GM23338 (cell line): ENCODE data around the gene DNLZ. TPM values are rescaled to one million over a fixed set of nuclear protein-coding genes. Genes with fewer than 3 reads are reported as not detected.

ENCODE experiments used
- ATAC-seq: fragments of 200-7000 bp; cut with Tn5 transposase; 3 replicates; pipeline ENCODE4 v1.9.1; 2020
- DNase-seq: peaks from one replicate; pipeline ENCODE4 v3.0.0-alpha.2; 2015; ENCODE audit warnings: low spot score
- H2AFZ ChIP-seq: fragments of 200-600 bp; sonication (generic); 2 replicates; pipeline ENCODE4 v1.8.0; 2016; ENCODE audit warnings: antibody characterized with exemption, mild to moderate bottlenecking, moderate library complexity
- H3F3A ChIP-seq: fragments of 200-600 bp; sonication (generic); replicated peaks from 2 replicates; pipeline ENCODE4 v1.8.0; 2017; ENCODE audit warnings: antibody characterized with exemption, mixed run types, low read depth
- H3K27ac ChIP-seq: fragments of 200-600 bp; sonication (generic); 2 replicates; pipeline ENCODE4 v1.6.1; 2016; ENCODE audit warnings: low read depth
- H3K27me3 ChIP-seq: fragments of 200-600 bp; sonication (generic); 2 replicates; pipeline ENCODE4 v1.8.0; 2016; ENCODE audit warnings: mild to moderate bottlenecking, mixed run types, moderate library complexity; ENCODE audit not compliant: insufficient read depth
- H3K36me3 ChIP-seq: fragments of 200-600 bp; sonication (generic); 2 replicates; pipeline ENCODE4 v1.8.0; 2016; ENCODE audit warnings: mild to moderate bottlenecking; ENCODE audit not compliant: insufficient read depth
- H3K4me1 ChIP-seq: fragments of 200-600 bp; sonication (generic); 2 replicates; pipeline ENCODE4 v1.8.0; 2016; ENCODE audit warnings: mild to moderate bottlenecking, moderate library complexity; ENCODE audit not compliant: insufficient read depth
- H3K4me2 ChIP-seq: fragments of 200-600 bp; sonication (generic); 2 replicates; pipeline ENCODE4 v1.7.1; 2017; ENCODE audit warnings: mixed run types
- H3K4me3 ChIP-seq: fragments of 200-600 bp; sonication (generic); 2 replicates; pipeline ENCODE4 v1.6.1; 2016; ENCODE audit warnings: mixed run types
- H3K79me2 ChIP-seq: fragments of 200-600 bp; sonication (generic); replicated peaks from 2 replicates; pipeline ENCODE4 v1.8.0; 2017; ENCODE audit warnings: mild to moderate bottlenecking; ENCODE audit not compliant: insufficient read depth
- H3K9me2 ChIP-seq: fragments of 200-600 bp; sonication (generic); 2 replicates; pipeline ENCODE4 v1.8.0; 2017; ENCODE audit not compliant: insufficient read depth
- H4K20me1 ChIP-seq: fragments of 200-600 bp; sonication (generic); replicated peaks from 2 replicates; pipeline ENCODE4 v1.8.0; 2017; ENCODE audit warnings: mild to moderate bottlenecking; ENCODE audit not compliant: insufficient read depth
- H3K27ac Mint-ChIP-seq: 2 replicates; pipeline ENCODE4 v1.8.0; 2020; ENCODE audit warnings: inconsistent platforms, mild to moderate bottlenecking, moderate library complexity, mixed read lengths
- H3K27me3 Mint-ChIP-seq: 3 replicates; pipeline ENCODE4 v1.8.0; 2022; ENCODE audit warnings: low read depth, mild to moderate bottlenecking, moderate library complexity, mixed read lengths, inconsistent platforms; ENCODE audit not compliant: insufficient read depth, poor library complexity
- H3K36me3 Mint-ChIP-seq: 3 replicates; pipeline ENCODE4 v1.8.0; 2021; ENCODE audit warnings: low read depth, mild to moderate bottlenecking, inconsistent platforms, moderate library complexity, mixed read lengths
- H3K4me1 Mint-ChIP-seq: 3 replicates; pipeline ENCODE4 v1.8.0; 2020; ENCODE audit warnings: mild to moderate bottlenecking, inconsistent platforms, mixed read lengths
- H3K4me3 Mint-ChIP-seq: 3 replicates; pipeline ENCODE4 v1.8.0; 2021; ENCODE audit warnings: moderate library complexity, mild to moderate bottlenecking, inconsistent platforms, mixed read lengths
- H3K9me3 Mint-ChIP-seq: 3 replicates; pipeline ENCODE4 v1.8.0; 2020; ENCODE audit warnings: moderate library complexity, mild to moderate bottlenecking, inconsistent platforms, mixed read lengths
- CREB1 ChIP-seq: fragments of 250-450 bp; sonication (Bioruptor Pico); IDR thresholded peaks from 2 replicates; pipeline ENCODE4 v1.5.0; 2020; ENCODE audit warnings: low read depth, mild to moderate bottlenecking, moderate library complexity
- CTCF ChIP-seq, 2 experiments: fragments of 200-600 bp in 1 of 2; sonication (generic) in 1 of 2; conservative IDR thresholded peaks; 2 replicates each; pipeline versions ENCODE4 v1.5.1 to v1.6.1; 2016 to 2017; ENCODE audit warnings: antibody characterized with exemption in 2 of 2, low read depth in 2 of 2, mild to moderate bottlenecking in 2 of 2, moderate library complexity in 1 of 2
- EZH2 ChIP-seq: fragments of 200-600 bp; sonication (generic); IDR thresholded peaks from one replicate; pipeline ENCODE4 v1.8.0; 2017; ENCODE audit warnings: antibody characterized with exemption, mild to moderate bottlenecking, low read depth; ENCODE audit not compliant: unreplicated experiment
- EZH2phosphoT487 ChIP-seq: fragments of 200-600 bp; sonication (generic); IDR thresholded peaks from one replicate; pipeline ENCODE4 v1.8.1; 2018; ENCODE audit warnings: antibody characterized with exemption; ENCODE audit not compliant: unreplicated experiment
- JUNB ChIP-seq: IDR thresholded peaks from one replicate; pipeline ENCODE4 v1.6.1; 2016; ENCODE audit warnings: antibody characterized with exemption; ENCODE audit not compliant: unreplicated experiment
- NANOG ChIP-seq: IDR thresholded peaks from 2 replicates; pipeline ENCODE4 v1.6.1; 2016; ENCODE audit warnings: antibody characterized with exemption, borderline replicate concordance
- POLR2AphosphoS5 ChIP-seq: IDR thresholded peaks from 2 replicates; pipeline ENCODE4 v1.6.1; 2016; ENCODE audit warnings: antibody characterized with exemption, low read depth
- REST ChIP-seq: IDR thresholded peaks from one replicate; pipeline ENCODE4 v1.6.1; 2018; ENCODE audit warnings: antibody characterized with exemption; ENCODE audit not compliant: unreplicated experiment
- STAT1 ChIP-seq: IDR thresholded peaks from one replicate; pipeline ENCODE4 v1.6.1; 2016; ENCODE audit warnings: antibody characterized with exemption; ENCODE audit not compliant: unreplicated experiment
- ZNF114 ChIP-seq: fragments of 250-450 bp; sonication (Bioruptor Pico); IDR thresholded peaks from 2 replicates; pipeline ENCODE4 v1.5.0; 2020; ENCODE audit warnings: mild to moderate bottlenecking, moderate library complexity
- ZNF331 ChIP-seq: fragments of 250-450 bp; sonication (Bioruptor Pico); IDR thresholded peaks from 2 replicates; pipeline ENCODE4 v1.5.0; 2020; ENCODE audit warnings: low read depth, mild to moderate bottlenecking, moderate library complexity
- ZNF462 ChIP-seq: fragments of 250-450 bp; sonication (Bioruptor Pico); IDR thresholded peaks from 2 replicates; pipeline ENCODE4 v1.5.0; 2020; ENCODE audit warnings: mild to moderate bottlenecking, moderate library complexity
- polyA plus RNA-seq: library from polyadenylated mRNA; unstranded; fragments of >200 nt; fragmentation: Nextera tagmentation; extraction: Ambion mirVana; gene quantifications from 2 replicates; pipeline ENCODE4 v1.2.1, GENCODE V29; 2016
- total RNA-seq: library from RNA; depleted of rRNA; stranded (reverse); fragments of >200 nt; shearing (Covaris generic); gene quantifications from 2 replicates; pipeline ENCODE4 v1.2.3, GENCODE V29; 2014
- TF ChIP-seq, protein P1 (sequence below): IDR thresholded peaks from 2 replicates; pipeline ENCODE4 v1.6.1; 2016; ENCODE audit warnings: antibody characterized with exemption

Gene DNLZ
- total and polyA plus RNA-seq, 2 experiments from 2014 or later, result 33.4 to 53.9 TPM

DNA sequence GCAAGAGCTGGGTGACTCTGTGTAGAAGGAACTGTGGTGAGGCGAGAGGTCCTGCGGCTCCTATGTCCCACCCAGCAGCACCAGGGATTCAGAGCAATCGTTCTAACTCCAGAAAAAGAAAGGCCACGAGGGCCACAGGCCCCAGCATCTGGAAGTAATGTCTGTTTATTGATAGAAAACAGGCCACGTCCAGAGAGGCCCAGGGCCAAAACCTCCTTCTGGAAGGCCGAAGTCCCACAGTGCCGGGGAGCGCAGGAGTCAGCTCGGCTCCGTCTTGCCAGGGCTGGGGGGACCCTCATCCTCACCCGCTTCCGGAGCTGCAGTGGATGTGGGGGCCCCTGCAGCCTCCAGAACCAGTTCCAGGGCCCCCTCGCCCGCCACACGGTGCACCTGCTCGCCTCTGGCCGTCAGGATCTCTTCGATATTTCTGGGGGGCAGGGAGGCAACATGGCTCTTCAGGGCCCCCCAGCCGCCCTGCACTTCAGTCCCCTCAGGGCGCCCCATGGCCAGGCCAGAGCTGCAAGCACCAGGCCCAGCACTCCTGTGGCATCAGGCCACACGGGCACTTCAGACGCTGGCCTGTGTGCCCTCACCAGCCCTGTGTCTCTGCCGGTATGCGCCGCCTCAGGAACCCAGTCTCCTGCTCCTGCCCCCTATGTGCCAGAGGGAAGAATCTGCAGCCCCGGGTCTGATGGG lies 1.6 kb downstream of the DNLZ start:
- Mint-ChIP-seq H3K27me3 (peaks cover 16% of the 10 kb centered on the region), H3K36me3 (no peaks in the 10 kb centered on the region), H3K4me1 (peaks cover 9% of the 10 kb centered on the region; the same call in 1 of the 3 replicates), H3K27ac (no peak overlapping the region), H3K9me3 (no peaks in the 10 kb centered on the region), H3K4me3 (no peak overlapping the region)
- Histone ChIP-seq H3K4me1 (no peaks in the 10 kb centered on the region; the same call in 1 of the 2 replicates), H3K9me2 (no peaks in the 10 kb centered on the region), H3K36me3 (no peaks in the 10 kb centered on the region), H3K4me3 (no peak overlapping the region), H4K20me1 (no peaks in the 10 kb centered on the region), H3F3A (no peaks in the 10 kb centered on the region), H2AFZ (no peak overlapping the region), H3K27ac (no peak overlapping the region), H3K4me2 (no peak overlapping the region), H3K79me2 (no peaks in the 10 kb centered on the region), H3K27me3 (no peaks in the 10 kb centered on the region)
- TF ChIP-seq CTCF (conservative IDR thresholded peaks at IDR 0.05; ENCODE audit: low read depth in 2 of 2) (no peak), STAT1 (no peak), EZH2 (no peak), ZNF462 (CRISPR knock-in tag) (no peak), CREB1 (CRISPR knock-in tag) (no peak), ZNF331 (no peak), POLR2AphosphoS5 (no peak), ZNF114 (CRISPR knock-in tag) (no peak), REST (no peak), NANOG (no peak), EZH2phosphoT487 (no peak), JUNB (no peak)
- TF ChIP-seq, protein P1, sequence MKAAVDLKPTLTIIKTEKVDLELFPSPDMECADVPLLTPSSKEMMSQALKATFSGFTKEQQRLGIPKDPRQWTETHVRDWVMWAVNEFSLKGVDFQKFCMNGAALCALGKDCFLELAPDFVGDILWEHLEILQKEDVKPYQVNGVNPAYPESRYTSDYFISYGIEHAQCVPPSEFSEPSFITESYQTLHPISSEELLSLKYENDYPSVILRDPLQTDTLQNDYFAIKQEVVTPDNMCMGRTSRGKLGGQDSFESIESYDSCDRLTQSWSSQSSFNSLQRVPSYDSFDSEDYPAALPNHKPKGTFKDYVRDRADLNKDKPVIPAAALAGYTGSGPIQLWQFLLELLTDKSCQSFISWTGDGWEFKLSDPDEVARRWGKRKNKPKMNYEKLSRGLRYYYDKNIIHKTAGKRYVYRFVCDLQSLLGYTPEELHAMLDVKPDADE, result no peak
- DNase-seq (no peak), ATAC-seq (no peak)
